Fibroblast of gingiva (primary cell): Measurements from ENCODE around the gene CUX1.
"Not testable (repeated sequence)": the region's sequence is repeated elsewhere in the genome, so short reads cannot be mapped to it uniquely, and the experiment has no call there.

ENCODE experiments used
- DNase-seq: peaks from one replicate; pipeline ENCODE4 v3.0.0-alpha.2; 2011; ENCODE audit warnings: low read depth

Gene CUX1

GRCh38 chr7:102045681-102046372 lies 228.4 kb downstream of the CUX1 start:
- DNase-seq: no peak

DNA sequence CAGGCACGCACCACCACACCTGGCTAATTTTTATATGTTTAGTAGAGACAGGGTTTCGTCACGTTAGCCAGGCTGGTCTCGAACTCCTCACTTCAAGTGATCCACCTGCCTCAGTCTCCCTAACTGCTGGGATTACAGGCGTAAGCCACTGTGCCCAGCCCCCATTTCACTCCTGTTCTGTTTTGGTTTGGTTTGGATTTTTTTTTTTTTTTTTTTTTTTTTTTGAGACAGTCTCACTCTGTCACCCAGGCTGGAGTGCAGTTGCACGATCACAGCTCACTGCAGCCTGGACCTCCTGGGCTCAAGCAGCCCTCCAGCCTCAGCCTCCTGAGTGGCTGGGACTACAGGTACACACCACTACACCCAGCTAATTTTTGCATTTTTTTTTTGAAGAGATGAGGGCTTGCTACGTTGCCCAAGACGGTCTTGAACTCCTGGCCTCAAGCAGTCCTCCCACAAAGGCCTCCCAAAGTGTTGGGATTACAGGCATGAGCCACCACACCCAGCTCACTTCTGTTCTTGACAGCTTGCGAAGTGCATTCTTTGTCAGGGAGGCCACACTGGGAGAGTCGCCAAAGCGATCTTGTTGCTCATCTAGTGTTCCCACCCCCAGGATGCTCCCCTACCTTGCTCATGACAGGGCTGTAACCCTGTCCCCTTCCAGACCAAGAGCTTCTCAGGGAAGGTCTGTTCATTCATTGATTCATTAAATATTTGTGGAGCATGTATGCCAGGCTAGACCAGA lies 229.1 kb downstream of the CUX1 start:
- no peak for DNase-seq

DNA sequence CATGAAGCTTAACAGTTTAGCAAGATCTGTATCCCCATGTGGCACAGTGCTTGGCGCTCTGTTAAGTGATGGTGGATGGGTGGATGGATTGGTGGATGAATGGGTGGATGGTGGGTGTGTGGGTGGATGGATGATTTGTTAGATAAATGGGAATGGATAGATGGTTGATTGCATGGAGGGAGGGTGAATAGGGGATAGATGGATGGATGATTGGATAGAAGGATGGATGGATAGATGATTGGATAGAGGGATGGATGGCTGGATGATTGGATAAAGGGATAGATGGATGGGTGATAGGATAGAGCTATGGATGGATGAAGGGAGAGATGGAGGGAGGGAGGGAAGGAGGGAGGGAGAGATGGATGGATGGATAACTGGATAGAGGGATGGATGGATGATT lies 229.7 kb downstream of the CUX1 start:
- DNase-seq: no peak

DNA sequence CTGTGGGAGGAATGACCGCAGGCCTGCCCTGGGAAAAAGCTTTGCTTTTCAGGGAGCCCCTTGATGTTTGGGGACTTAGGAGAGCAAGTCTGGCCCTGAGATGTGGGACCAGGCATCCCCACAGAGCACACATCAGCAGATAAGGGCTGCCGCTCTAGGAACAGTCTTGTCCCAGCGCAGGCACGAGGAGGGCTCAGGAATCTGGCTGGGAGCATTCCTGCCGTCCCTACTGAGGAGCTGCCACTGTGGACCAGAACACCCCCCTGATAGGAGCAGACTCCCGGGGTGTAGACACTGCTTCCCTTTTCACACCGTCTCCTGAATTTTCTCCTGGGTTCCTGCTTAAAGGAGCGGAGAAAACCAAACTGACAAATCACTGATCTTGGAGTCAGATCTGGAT lies 232.3 kb downstream of the CUX1 start:
- no peak for DNase-seq

DNA sequence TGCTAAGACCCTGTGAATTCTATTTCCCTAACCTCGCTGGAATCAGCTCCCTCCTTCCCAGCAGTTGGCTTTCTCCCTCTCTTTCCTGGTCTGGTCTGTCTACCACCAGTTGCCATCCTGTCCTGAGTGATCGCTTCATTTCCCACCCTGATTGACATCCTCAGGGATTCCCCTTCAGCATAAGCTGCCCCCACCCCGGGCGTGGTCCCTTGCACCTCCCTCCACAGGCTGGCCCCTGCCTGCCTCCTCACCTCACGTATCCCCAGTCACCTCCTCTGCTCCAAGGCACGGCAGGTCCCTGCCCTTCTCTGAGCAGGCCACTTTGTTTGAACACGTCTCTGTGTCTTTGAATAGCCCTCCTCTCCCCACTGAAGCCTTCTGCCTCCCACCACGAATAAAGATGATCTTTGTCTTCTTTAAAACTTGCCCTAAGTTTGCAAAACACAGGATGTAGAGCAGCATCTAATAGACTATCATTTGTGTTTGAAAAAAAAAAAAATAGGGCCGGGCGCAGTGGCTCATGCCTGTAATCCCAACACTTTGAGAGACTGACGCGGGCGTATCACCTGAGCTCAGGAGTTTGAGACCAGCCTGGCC lies 233.5 kb downstream of the CUX1 start:
- DNase-seq: no peak

GRCh38 chr7:102051736-102052135 lies 234.3 kb downstream of the CUX1 start:
- not testable (repeated sequence) for DNase-seq

DNA sequence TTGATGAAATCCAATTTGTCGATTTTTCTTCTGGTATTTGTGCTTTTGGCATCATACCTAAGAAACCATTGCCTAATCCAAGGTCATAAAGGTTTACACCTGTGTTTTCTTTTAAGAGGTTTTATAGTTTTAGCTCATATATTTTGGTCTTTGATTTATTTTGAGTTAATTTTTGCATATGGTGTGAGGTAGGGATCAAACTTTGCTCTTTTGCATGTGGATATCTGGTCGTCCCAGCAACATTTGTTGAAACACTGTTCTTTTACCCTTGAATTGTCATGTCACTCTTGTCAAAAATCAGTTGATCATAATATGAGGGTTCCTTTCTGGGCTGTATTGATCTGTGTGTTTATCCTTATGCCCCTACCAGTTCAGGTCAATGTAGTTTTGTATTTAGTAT lies 236.7 kb downstream of the CUX1 start:
- DNase-seq: no peak

GRCh38 chr7:102055181-102055976 lies 238.0 kb downstream of the CUX1 start:
- no peak for DNase-seq

DNA sequence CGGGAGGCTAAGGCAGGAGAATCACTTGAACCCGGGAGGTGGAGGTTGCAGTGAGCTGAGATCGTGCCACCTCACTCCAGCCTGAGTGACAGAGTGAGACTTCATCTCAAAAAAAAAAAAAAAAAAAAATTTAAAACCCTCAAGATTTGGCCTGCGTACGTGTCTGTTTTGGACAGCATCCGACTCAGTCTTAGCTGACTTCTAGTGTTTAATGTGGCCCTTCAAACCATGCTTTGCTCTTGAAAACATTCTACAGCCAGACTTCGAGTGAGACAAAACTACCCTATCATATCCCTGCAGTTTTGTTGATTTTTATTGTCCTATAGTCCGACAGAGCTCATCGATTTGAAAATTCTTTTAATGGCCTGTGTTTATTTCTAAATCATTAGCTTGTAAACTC lies 242.1 kb downstream of the CUX1 start:
- DNase-seq: no peak

- no peak for DNase-seq
These were observed 244.0 kb downstream of the CUX1 start for GRCh38 chr7:102061354-102061945.

- DNase-seq: no peak
These were observed 244.6 kb downstream of the CUX1 start for GRCh38 chr7:102061981-102062390.

- DNase-seq: no peak
These were observed 246.3 kb downstream of the CUX1 start for GRCh38 chr7:102063690-102064180.

- no peak for DNase-seq
These were observed 247.1 kb downstream of the CUX1 start for GRCh38 chr7:102064361-102065025.

DNA sequence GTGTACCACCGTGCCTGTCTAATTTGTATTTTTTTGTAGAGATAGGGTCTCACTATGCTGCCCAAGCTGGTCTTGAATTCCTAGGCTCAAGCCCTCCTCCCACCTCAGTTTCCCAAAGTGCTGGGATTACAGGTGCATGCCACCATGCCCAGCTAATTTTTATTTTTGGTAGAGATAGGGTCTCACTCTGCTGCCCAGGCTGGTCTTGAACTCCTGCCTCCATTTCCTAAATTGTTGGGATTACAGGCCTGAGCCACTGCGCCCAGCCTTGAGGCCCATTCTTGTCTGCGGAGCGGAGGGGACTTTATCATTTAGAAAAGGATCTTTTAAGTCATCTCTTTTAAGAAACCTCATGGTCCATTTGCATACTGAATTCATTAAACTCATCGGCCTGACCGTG lies 247.8 kb downstream of the CUX1 start:
- no peak for DNase-seq

- no peak for DNase-seq
These were observed 249.1 kb downstream of the CUX1 start for GRCh38 chr7:102066476-102066875.

DNA sequence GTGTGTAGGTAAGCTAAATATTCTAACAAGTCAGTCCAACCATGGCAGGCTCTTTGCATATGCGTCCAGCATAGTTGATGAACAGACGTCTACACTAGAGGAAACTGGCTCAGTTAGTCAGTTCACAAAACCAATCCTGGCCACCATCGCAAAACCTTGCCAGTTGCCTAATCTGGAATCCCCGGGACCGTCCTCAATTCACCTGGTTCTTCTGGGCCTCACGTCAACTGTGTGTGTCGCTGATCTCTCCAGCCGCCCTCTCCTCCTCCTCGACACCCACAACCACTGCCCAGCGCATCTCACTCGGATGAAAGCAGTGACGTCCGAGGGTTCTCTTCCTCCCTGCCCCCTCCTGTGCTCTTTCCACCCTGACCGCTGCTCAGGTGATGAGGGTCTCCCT lies 251.4 kb downstream of the CUX1 start:
- no peak for DNase-seq

DNA sequence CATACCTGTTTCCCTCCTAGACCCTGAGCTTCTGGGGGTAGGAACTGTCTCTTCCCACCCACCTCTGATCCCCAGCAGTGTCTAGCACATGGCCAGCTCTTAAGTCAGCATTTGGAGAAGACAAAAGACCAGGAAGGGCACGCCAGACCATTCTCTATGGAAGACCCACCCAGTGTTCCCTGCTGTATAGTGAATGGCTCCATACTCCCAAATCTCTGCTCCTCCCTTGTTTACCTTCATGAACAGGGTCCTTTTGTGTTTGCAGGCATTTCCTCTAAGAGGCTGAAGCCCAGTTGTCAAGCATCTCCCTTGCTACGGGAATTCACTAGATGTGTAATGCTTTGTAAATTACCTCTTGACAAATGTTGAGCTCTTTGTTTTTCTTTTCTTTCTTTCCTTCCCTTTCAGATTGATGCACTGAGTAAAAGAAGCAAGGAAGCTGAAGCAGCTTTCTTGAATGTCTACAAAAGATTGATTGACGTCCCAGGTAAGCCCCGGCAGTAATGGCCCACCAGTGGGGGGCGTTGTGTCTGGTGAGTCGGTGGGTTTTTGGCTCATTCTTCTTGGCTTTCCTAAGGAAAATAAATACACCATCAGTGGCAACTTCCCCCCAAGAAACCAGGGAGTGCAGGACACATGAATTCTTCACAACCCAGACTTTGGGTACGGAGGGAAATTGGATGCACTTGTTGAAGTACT lies 252.7 kb downstream of the CUX1 start:
- DNase-seq: no peak

- no peak for DNase-seq
These were observed 254.6 kb downstream of the CUX1 start for GRCh38 chr7:102072003-102072402.

GRCh38 chr7:102072636-102073209 lies 255.3 kb downstream of the CUX1 start:
- no peak for DNase-seq
